HG03097 (cell line): Measurements from ENCODE around the gene MOGAT2.
"Not testable (repeated sequence)": the region's sequence is repeated elsewhere in the genome, so short reads cannot be mapped to it uniquely, and the experiment has no call there.

Experiments
- ATAC-seq: cut with Tn5 transposase; IDR thresholded peaks from one replicate; pipeline ENCODE4 v1.9.1; 2021; ENCODE audit not compliant: unreplicated experiment, low FRiP score

The MOGAT2 gene

DNA sequence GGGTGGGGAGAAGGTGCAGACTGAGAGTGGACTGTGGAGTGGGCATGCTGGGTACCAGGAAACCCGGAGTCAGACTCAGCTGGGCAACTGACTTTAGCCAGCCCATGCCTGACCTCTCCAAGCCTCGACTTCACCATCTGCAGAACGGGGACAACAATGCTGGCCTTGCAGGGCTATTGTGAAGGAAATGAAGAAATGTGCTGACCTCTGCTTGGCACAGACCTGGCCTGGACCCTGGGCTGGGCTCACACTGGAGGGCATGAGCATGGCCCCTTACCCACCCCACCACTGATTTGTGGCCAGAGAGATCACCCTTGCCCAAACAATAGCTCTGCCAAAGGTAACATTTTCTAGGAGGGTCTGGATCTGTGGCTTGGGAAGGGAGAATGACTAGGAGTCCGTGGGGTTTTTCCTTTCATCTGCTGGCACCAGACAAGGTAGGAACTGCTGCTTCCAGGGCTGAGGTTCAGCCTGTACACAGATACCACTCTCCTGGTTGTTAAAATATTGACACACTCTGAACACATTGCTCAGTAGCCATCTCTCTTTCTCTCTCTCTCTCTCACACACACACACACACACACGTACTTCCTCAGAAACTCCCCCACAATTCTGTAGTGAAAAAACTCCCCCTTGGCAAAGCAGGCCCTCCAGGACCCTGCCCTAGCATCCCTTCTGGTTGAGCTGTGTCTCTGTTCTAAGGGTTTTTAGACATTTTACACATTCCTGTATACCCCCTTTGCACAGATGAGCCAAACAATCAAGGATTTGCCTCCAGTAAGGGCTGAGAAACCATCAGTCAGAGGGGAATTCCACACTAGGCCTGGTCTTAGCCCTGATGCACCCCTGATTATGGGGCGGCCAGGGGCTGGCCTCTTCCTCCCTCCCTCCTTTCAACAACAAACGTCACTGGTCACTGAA lies 1.0 kb downstream of the MOGAT2 start:
- no peak for ATAC-seq

DNA sequence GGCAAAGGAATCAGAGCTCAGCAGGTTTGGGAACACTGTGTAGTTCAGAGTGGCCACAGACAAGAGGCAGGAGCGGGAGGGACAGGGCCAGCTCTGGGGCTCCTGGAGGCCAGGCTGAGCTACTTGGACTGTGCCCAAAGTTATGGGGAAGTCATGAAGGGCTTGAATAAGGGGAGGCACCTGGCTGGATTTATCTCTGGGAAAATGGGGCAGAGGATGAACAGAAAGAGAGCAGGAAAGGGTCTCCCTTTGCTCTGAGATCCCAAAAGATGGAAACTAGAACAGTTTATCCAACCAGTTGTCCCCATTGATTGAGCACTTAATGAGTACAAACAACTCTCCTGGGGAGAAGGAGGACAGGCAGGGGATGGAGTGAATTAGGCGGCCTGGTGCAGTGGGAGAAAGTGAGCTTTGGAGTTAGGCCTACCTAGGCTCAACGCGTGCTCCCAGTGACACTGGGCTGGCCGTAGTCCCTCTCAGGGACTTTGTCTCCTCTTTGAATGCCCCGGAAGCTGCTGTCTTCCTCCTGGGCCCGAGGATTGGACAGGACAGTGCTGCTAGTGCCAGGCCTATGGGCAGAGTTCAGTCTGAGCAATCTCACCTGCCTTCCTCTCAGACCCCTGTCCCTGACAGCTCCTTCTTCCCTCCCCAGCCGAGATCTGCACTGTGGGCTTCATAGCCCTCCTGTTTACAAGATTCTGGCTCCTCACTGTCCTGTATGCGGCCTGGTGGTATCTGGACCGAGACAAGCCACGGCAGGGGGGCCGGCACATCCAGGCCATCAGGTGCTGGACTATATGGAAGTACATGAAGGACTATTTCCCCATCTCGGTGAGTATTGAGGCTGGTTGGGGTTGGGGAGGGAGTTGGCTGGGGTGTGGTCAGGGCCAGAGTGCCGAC lies 2.0 kb downstream of the MOGAT2 start:
- no peak for ATAC-seq

DNA sequence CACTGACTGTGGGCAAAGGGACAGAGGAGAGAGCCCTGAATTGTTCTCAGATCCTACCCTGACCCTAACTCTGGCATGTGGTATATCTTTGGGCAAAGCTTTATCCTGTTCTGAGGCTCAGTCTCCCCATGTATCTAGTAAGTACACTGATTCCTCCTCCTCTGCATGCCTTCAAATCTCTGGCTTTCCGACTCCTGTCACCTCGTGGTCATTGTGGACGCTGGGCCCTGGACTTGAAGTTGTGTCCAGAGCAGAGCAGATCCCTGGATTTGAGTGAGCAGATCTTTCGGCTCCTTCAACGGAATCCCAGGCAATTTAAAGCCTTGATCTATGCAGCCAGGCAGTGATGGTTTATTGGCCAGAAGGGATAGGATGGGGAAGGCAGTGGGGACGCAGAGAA lies 3.0 kb downstream of the MOGAT2 start:
- ATAC-seq = no peak

DNA sequence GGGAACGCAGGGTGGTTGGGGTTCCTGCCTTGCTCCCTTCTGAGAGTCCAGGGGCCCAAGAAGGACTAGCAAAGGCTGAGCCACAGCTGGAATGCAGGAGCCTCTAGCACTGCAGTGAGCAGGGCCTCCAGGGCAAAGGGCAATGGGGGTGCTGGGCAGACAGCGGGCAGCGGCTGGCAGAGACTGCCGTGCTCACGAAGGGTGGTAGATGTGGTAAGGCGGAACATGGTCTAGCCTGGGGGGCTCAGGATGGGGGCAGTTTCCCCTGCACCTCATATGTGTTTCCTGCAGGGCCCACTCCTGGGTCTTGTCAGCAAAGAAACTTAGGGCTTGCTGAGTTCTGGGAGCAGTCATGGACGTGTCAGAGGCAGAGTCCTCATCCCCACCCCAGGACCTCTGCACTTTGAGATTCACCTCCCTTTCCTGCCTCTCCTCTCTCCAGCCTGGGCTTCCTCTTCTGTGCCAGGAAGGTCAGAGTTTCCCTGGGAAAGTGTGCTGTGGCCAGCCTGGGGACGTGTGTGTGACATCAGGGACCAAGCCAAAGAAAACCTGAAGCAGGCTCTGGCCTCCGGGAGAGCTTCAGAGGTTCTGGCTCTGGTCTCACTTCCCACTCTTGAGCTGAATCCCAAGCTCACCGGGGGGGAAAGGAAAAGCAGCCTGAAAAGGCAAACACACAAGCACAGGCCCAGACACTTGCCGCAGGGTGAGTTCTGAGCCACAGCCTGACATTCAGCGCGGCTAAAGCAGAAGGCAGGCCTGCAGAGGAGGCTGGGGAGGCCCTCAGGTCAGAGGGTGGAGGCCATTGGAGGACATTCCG lies 4.4 kb downstream of the MOGAT2 start:
- ATAC-seq = no peak

DNA sequence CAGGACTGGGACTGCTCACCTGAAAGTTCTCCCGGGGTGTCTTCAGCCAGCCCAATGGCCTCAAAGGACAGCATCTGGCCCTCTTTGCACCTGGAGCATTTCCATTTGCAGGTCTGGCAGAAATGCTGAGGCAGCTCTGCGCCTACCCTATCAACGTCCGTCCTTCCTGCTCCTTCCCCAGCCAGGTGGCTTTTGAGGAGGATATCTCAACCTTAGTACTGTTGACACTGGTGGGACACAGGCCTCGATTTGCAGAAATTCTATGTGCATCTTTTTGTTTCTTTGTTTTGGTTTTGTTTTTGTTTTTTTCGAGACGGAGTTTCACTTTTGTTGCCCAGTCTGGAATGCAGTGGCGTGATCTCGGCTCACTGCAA lies 5.0 kb downstream of the MOGAT2 start:
- no peak for ATAC-seq

- ATAC-seq = no peak
Measured at GRCh38 chr11:75725547-75726320, 8.1 kb downstream of the MOGAT2 start.

GRCh38 chr11:75728992-75729391 lies 11.4 kb downstream of the MOGAT2 start:
- no peak for ATAC-seq

GRCh38 chr11:75731095-75731494 lies 13.5 kb downstream of the MOGAT2 start:
- ATAC-seq = no peak

DNA sequence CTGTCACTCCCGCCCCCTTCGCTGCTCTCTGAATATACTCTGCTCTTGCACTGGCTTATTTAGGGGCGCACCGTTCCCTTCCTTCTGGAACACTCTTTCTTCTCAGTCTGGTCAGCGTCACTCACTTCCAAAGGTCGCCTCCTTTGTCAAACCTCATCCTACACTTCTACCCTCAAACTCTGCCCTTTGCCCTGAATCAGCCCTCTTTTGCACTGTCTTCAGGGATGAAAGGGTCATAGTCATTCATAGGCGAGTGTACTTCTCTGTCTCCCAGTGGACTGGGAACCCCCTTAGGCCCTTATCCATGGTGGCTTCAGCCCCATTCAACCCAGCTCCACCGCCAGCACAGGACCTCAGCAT lies 15.4 kb downstream of the MOGAT2 start:
- ATAC-seq = no peak

DNA sequence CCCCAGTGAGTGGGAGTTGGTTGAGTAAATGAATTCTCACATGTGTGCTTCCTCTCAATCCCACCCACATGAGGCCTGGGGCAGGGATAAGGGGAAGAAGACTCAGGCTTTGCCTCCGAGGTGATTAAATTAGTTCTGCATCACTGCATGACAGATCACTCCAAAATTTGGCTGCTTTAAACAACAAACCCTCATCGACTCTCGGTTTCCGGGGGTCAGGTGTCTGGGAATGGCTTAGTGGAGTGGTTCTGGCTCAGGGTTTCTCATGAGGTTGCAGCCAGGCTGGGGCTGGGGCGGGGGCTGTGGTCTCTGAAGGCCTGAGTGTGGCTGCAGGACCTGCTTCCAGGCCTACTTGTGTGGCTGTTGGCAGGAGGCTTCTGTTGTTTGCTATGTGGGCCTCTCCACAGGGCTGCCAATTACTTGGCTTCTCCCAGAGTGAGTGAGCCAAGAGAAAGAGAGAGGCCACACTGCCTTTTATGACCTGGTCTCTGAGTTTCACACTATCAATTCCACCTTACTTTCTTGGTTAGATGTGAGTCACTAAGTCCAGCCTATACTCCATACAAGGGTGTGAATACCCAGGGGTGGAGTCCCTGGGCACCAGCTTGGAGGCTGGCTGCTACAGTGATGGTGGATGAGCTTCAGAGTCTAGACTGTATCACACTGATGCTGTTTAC lies 15.9 kb downstream of the MOGAT2 start:
- ATAC-seq = no peak

GRCh38 chr11:75734491-75735180 lies 17.0 kb downstream of the MOGAT2 start:
- ATAC-seq = no peak

DNA sequence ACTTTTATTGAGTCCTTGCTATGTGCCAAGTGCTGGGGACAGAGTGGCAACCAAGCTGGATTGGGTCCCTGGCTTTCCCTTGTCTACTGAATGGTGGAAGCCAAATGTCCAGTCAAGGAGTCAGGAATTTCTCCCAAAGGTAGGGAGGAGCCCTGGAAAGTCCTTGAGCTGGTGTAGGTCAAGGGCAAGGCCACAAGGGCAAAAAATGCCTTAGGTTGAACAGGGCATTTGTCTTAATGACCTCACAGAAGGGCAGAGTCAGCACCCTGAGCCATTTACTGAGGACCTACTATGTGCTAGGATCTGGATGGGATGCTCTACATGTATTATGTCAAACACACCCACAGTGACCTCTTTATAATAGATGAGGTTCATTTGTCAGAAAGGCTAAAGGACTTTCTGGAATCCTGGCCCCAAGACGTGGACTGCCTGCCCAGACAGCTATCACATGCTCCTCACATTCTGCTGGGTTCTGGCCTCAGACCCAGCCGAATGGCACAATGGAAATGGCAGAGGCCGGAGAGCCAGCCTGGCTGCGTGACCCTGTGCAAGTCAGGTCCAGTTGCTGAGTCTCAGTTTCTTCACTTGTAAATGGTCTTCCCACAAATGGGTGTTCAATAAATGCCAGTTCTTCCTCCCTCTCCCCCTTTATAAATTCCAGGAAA lies 17.7 kb downstream of the MOGAT2 start:
- ATAC-seq = no peak

DNA sequence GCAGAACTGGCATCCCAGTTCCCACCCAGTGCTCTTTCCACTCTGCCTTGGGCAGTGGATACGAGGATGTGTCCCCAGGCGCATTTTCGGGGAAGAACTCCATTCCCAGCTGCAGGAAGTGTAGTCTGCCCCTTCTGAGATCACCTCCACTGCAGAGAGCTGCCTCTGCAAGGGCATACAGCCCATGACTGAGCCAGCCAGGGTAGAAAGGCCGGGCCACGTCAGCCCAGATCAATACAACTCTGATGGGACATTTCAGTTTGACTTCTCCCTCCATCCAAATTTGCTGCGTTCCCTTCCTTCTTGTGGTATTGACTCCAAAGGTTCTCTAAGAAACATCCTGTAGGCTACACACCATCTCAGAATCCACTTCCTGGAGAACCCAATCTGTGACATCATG lies 19.7 kb downstream of the MOGAT2 start:
- no peak for ATAC-seq

DNA sequence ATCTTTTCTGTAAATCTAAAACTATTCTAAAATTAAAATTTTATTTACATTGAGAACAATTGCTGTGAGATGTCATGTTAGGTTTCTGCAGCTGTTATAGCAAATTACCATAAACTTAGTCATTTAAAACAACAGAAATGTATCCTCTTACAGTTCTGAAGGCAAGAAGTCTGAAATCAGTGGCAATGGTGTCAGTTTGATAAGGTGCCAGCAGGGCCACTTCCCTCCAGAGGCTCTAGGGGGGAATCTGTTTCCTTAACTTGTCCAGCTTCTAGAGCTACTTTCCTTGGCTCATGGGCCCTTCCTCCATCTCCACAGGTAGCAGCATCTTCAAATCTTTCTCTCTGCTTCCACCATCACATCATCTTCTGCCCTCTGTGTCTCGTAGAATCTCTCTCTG lies 23.0 kb downstream of the MOGAT2 start:
- no peak for ATAC-seq

- ATAC-seq = not testable (repeated sequence)
Measured at GRCh38 chr11:75743159-75743558, 25.5 kb downstream of the MOGAT2 start.

DNA sequence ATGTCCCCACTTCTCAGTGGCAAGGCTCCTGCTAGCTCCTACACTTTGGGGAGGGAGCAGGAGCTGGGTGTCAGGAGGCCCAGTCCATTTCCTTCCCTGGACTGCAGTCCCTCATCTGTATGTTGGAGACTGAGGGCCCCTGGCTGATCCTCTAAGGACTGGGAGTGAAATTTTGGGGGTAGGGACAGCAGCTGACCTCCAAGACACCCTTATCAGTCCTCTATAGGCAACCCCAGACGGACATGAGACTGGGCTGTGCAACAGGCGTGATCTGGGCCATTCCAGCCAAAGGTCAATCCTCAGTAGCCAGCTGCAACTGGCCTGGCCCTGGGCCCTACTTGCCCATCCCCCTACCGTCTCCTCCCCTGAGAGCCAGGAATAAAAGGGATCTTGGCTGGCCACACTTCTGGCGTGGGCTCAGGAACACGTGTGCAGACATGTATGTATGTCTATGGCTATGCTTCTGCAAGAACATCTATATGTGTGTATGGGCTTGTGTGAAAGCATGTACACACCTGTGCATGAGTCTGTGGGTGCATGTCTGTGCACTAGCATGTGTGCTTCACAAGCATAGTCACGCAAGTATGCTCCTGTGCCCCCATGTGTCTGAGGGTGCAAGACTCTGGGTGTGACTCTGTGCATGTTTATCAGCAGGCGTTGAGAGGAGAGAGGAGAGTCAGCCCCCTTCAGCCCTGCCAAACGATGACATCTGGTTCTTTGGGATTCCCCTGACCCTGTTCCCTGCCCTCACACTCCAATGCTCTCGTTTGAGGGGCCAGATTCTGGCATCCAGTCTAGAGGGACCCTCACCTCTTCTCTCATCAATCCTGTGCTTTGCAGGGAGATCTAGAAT lies 26.3 kb downstream of the MOGAT2 start:
- no peak for ATAC-seq

- ATAC-seq = no peak
Measured at GRCh38 chr11:75745807-75746206, 28.2 kb downstream of the MOGAT2 start.
